Astrocyte of the spinal cord (primary cell): ENCODE measurements around the gene LINC00237.

Source experiments
- DNase-seq: peaks from one replicate; pipeline ENCODE4 v3.0.0; 2011; ENCODE audit warnings: low read depth, low spot score
- H3K4me3 ChIP-seq: 2 replicates; pipeline ENCODE4 v1.5.1; 2011; ENCODE audit warnings: low read depth, mild to moderate bottlenecking, low read length, moderate library complexity
- CTCF ChIP-seq: IDR thresholded peaks from 2 replicates; pipeline ENCODE4 v1.5.1; 2012; ENCODE audit warnings: low read depth, mild to moderate bottlenecking, low read length, inconsistent platforms
- in situ Hi-C: cut with HindIII; loops from 2 replicates; pipeline ENCODE4 v1.10.0; 2017; ENCODE audit warnings: low sequenced_read_pairs

Gene LINC00237

DNA sequence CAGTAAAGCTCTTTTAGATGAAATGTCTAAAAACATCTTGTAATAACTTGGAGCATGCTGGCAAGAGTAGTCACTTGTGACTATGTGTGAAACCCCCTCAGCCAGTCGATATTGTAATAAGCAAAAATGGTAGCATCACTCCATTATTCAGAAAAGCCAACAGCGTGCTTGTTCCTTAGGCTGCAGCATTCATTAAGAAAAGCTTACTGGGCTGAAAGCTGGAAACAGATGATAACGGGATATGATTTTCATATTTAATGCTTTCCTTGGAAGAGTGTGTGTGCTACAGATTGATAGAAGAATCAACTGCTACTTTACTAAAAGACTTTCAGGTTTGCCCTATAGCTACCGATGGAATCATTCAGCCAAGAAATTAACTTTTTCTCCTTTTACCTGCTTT lies 40.1 kb upstream of the LINC00237 start:
- TF ChIP-seq CTCF: no peak
- no peak overlapping the region for H3K4me3 ChIP-seq
- in situ Hi-C loops: no loop called here
- DNase-seq: no peak

DNA sequence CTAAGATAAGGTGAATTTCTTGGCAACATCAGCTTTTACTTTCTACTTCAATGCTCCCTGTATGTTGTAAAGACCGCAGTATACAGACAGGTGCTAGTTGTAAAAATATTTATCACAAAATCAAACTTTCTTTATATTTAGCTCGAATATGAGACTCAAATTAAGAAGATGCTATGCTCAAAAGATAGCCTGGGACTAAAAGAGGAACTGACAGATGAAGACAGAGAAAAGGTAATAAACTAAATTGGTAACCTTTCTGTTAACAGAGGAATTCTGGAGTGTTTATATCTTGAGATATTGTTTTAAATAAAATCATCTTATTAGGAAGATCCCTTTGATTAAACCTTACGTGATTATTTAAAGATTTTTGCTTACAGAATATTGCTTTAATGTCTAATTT lies 39.3 kb upstream of the LINC00237 start:
- DNase-seq: no peak
- no peak for TF ChIP-seq CTCF
- in situ Hi-C loops: no loop called here
- H3K4me3 ChIP-seq: no peak overlapping the region

GRCh38 chr20:21143194-21143890 lies 37.2 kb upstream of the LINC00237 start:
- DNase-seq: no peak
- in situ Hi-C loops: no loop called here
- no peak overlapping the region for H3K4me3 ChIP-seq
- TF ChIP-seq CTCF: no peak

GRCh38 chr20:21141825-21142224 lies 35.7 kb upstream of the LINC00237 start:
- TF ChIP-seq CTCF: no peak
- in situ Hi-C loops: no loop called here
- DNase-seq: no peak
- no peak overlapping the region for H3K4me3 ChIP-seq

- no peak overlapping the region for H3K4me3 ChIP-seq
- no peak for DNase-seq
- no peak for TF ChIP-seq CTCF
- in situ Hi-C loops: no loop called here
These were observed 33.9 kb upstream of the LINC00237 start for GRCh38 chr20:21139881-21140566.

DNA sequence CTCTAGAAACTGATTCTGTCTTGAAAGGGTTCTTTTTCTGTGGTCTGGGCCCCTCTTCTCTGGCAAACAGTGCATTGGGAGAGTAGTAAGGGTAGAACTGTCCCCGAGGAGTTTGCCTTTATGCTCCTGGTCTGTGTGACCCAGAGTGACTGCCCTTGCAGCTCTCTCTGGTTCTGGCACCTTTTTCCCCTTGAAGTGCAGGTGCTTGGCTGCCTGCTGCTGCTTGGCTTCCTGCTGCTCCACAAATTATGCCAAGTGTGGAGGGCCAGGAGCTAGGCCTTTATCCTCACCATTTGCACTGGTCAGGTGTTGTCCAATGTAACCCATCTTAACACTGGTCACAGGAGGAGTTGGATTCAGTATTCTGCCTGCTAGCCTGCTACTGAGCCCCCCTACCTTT lies 30.9 kb upstream of the LINC00237 start:
- no peak for TF ChIP-seq CTCF
- in situ Hi-C loops: no loop called here
- no peak overlapping the region for H3K4me3 ChIP-seq
- DNase-seq: no peak
